Right atrium auricular region (tissue), 2 donors: ENCODE results near the gene PRR15L. TPM values are rescaled to one million over a fixed set of nuclear protein-coding genes. Genes with fewer than 3 reads are reported as not detected.

ENCODE experiments used
- DNase-seq: peaks from one replicate; pipeline ENCODE4 v3.0.0-alpha.2; 2019; ENCODE audit warnings: low spot score
- H3K27ac ChIP-seq, 2 donors: fragments of 200-600 bp; sonication (generic); 1 replicate in 1 of 2; 2 replicates in 1 of 2; pipeline ENCODE4 v1.5.1; 2016 to 2019
- H3K27me3 ChIP-seq, 2 donors: fragments of 200-600 bp; sonication (generic); one replicate each; pipeline versions ENCODE4 v1.5.1 to v1.6.0; 2017 to 2019
- H3K36me3 ChIP-seq: fragments of 200-600 bp; sonication (generic); one replicate; pipeline ENCODE4 v1.5.1; 2016
- H3K4me1 ChIP-seq, 2 donors: fragments of 200-600 bp; sonication (generic); one replicate each; pipeline versions ENCODE4 v1.5.1 to v1.6.0; 2017 to 2019
- H3K4me3 ChIP-seq, 2 donors: fragments of 200-600 bp; sonication (generic); 1 replicate in 1 of 2; 2 replicates in 1 of 2; pipeline ENCODE4 v1.5.1; 2017 to 2019; ENCODE audit warnings: mild to moderate bottlenecking in 1 of 2, moderate library complexity in 1 of 2
- H3K9me3 ChIP-seq, 2 donors: fragments of 200-600 bp; sonication (generic); one replicate each; pipeline ENCODE4 v1.5.1; 2019
- CTCF ChIP-seq, 2 donors: fragments of 200-600 bp; sonication (generic); IDR thresholded peaks; one replicate each; pipeline ENCODE4 v1.5.1; 2019; ENCODE audit warnings: antibody characterized with exemption in 2 of 2
- total RNA-seq, 2 donors: library from RNA; depleted of rRNA; stranded (reverse); fragments of >200 nt; gene quantifications; one replicate each; pipeline ENCODE4 v1.1.0, GENCODE V29; 2016

PRR15L gene
- 1 to 10 TPM; 1.2 to 6.5 TPM for total RNA-seq

GRCh38 chr17:47957591-47958490 is at the start of gene PRR15L:
TSS of gene PRR15L (minus strand) at chr17:47957883. CDS start at chr17:47953234, 4,649 bp downstream.
- Histone ChIP-seq H3K4me3 (no peak within 1 kb of the TSS), H3K9me3 (no peaks in the 10 kb centered on the region), H3K27ac (no peak within 1 kb of the TSS), H3K4me1 (no peaks in the 10 kb centered on the region), H3K27me3 (no peaks in the 10 kb centered on the region), H3K36me3 (no peaks in the 10 kb centered on the region)
- DNase-seq: no peak
- no peak for TF ChIP-seq CTCF (IDR thresholded peaks at IDR 0.05)

- Histone ChIP-seq H3K36me3 (no peaks in the 10 kb centered on the region), H3K27ac (no peak overlapping the region), H3K4me1 (peaks cover 0 to 30% of the 10 kb centered on the region in 2 donors), H3K4me3 (no peak overlapping the region), H3K9me3 (no peaks in the 10 kb centered on the region), H3K27me3 (no peaks in the 10 kb centered on the region)
- DNase-seq: no peak
- no peak for TF ChIP-seq CTCF (IDR thresholded peaks at IDR 0.05)
Observed at GRCh38 chr17:48006936-48007709, 49.4 kb upstream of the PRR15L start.

GRCh38 chr17:48004983-48005382 is 47.3 kb upstream of the PRR15L start:
- no peak for TF ChIP-seq CTCF (IDR thresholded peaks at IDR 0.05)
- H3K4me3 ChIP-seq: no peak overlapping the region
- H3K27me3 ChIP-seq: no peaks in the 10 kb centered on the region
- no peak overlapping the region for H3K27ac ChIP-seq
- H3K36me3 ChIP-seq: no peaks in the 10 kb centered on the region
- peaks cover 0 to 28% of the 10 kb centered on the region in 2 donors for H3K4me1 ChIP-seq
- no peaks in the 10 kb centered on the region for H3K9me3 ChIP-seq
- DNase-seq: no peak

- H3K4me3 ChIP-seq: no peak overlapping the region
- H3K36me3 ChIP-seq: no peaks in the 10 kb centered on the region
- DNase-seq: no peak
- peaks cover 0 to 28% of the 10 kb centered on the region in 2 donors for H3K4me1 ChIP-seq
- H3K9me3 ChIP-seq: no peaks in the 10 kb centered on the region
- peak overlapping the region in 1 of 2 donors; percentile 7 for H3K27ac ChIP-seq
- no peaks in the 10 kb centered on the region for H3K27me3 ChIP-seq
- TF ChIP-seq CTCF (IDR thresholded peaks at IDR 0.05): no peak
Observed at GRCh38 chr17:48003417-48004151, 45.9 kb upstream of the PRR15L start.

GRCh38 chr17:48002916-48003416 is 45.3 kb upstream of the PRR15L start:
- Histone ChIP-seq H3K4me3 (no peak overlapping the region), H3K27ac (peak overlapping the region; percentile 7 to 22), H3K36me3 (no peaks in the 10 kb centered on the region), H3K4me1 (peaks cover 0 to 28% of the 10 kb centered on the region in 2 donors), H3K9me3 (no peaks in the 10 kb centered on the region), H3K27me3 (no peaks in the 10 kb centered on the region)
- no peak for TF ChIP-seq CTCF (IDR thresholded peaks at IDR 0.05)
- no peak for DNase-seq
